HS-27A (cell line): Measurements from ENCODE around the gene COL18A1.
"Not testable (repeated sequence)": the region's sequence is repeated elsewhere in the genome, so short reads cannot be mapped to it uniquely, and the experiment has no call there.

Experiments used
- DNase-seq: peaks from one replicate; pipeline ENCODE4 v3.0.0-alpha.2; 2012; ENCODE audit warnings: low read depth, missing footprints

The COL18A1 gene

DNA sequence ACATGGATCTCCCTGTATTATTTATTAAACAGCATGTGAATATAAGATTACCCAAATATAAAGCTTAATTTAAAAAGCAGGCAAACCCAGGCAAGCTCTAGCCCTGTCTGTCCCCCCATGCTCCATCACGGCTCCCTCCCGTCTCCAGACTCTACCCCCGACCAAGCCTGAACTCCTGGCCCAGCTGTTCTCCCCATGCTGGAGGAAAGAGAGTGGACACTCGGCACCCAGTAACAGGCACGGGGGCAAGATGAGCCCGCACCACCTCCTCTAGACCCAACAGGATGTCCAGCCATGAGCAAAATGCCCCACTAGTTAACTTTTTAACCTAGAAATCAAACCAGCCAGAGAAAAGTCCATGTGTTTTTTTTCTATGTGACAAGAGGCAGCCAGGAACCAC is 118.0 kb downstream of the COL18A1 start:
- DNase-seq: no peak

DNA sequence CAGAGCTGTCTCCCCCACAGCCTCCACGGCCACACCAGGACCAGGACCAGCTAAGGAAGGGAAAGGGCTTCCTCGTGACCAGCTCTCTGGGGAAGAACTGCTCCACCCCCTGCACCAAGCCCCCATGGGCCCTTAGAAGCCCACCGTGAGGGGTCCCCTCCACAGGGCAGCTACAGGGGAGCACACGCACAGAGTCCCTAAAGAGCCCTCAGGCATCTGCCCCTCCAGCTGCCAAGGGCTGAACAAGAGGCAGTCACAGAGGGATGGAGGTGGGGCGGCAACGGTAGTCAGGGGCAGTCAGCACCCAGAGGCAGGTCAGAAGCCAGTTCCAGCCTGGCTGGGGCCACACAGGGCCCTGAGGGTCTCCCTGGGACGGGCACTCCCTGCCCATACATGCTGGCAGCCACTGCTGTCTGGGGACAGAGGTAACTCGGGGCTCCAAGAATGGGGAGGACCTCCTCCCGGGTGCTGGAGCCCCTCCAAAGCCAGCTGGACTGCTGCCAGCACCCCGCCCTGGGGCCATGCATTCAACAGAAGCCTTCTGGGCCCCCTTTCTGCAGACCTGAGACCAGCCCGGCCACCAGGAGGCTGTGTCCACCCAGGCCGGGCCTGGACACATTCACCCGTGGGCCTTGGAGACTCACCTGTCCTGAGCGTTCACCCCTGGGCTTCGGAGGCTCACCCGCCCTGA is 118.6 kb downstream of the COL18A1 start:
- no peak for DNase-seq

DNA sequence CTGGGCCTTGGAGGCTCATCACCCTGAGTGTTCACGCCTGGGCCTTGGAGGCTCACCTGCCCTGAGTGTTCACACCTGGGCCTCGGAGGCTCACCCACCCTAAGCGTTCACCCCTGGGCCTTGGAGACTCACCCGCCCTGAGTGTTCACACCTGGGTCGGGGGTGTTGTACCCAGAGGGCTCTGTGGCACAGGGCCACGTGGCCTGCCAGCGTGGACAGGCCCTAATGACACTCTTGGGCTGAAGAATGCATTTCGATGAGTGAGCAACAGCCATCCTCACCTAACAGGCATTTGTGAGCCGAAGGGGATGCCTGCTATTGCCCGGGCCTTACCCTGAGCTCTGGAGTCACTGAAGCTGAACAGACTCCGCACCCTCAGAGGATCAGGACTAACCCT is 119.8 kb downstream of the COL18A1 start:
- no peak for DNase-seq

DNA sequence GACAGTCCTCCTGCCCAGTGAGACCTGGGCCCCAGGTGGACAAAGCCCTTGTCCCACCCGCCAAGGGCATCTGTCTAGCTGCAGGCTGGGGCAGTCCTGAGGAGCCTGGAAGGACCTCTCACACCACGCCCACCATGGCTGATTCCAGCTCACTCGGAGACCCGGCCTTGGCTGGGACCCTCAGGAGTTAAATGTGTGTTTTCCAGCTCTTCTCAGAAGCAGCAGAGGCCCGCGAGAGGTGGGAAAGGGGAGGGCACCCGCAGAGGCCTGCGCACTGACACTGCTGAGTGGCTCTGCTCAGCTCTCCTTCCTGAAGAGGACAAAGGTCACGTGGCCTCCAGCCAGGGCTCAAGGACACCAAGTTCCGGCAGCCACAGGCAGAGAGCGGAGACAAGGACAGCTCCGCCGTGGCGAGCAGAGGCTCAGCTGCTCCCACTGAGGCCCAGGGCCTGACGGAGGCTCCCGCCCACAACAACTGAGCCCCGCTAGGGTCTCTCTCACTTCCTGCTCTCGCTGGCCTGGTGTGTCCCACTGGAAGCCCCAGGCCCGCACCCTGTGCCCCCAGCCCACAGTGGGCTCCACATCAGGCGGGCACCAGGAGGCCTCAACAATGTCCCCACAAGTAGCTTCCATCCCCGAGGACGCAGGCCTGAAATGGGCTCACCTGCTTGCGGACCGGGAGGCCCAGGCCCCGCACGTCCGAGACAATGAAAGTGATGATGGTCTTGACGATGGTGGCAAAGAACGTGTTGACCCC is 120.4 kb downstream of the COL18A1 start:
- no peak for DNase-seq

DNA sequence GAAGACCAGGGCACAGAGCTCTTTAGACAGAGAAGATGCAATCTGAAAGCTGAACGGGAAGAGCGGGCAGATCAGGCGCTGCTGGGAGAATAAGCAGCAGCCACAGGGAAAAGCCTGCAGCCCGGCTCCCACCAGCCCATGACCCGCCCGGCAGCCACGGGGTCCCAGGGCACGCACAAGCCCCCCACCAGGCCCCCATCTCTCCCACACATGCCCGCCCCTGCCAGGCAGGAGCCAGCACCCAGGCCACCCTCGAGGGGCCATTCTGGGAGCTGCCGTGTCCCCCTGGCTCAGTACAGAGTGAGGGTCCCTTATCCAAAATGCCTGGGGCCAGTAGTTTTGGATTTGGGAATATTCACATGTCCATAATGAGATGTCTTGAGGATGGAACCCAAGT is 120.9 kb downstream of the COL18A1 start:
- no peak for DNase-seq

DNA sequence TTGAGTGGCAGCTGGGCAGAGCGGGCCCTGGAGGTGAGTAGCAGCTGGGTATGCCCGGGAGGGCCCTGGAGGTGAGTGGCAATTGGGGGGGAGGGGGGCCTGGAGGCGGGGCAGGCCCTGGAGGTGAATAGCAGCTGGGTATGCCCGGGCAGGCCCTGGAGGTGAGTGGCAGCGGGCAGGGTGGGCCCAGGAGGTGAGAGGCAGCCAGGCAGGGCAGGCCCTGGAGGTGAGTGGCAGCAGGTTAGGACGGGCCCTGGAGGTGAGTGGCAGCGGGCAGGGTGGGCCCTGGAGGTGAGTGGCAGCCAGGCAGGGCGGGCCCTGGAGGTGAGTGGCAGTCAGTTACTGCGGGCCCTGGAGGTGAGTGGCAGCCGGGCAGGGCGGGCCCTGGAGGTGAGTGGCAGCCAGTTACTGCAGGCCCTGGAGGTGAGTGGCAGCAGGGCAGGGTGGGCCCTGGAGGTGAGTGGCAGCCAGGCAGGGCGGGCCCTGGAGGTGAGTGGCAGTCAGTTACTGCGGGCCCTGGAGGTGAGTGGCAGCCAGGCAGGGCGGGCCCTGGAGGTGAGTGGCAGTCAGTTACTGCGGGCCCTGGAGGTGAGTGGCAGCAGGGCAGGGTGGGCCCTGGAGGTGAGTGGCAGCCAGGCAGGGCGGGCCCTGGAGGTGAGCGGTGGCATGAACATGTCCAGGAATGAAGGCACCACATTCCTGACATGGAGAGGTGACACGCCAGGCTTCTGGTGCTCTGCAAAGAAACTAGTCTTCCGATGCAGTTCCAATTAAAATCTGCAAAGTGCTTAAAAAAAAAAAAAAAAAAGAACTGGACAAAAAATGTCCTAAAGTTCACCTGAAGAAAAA is 122.4 kb downstream of the COL18A1 start:
- DNase-seq: not testable (repeated sequence)

DNA sequence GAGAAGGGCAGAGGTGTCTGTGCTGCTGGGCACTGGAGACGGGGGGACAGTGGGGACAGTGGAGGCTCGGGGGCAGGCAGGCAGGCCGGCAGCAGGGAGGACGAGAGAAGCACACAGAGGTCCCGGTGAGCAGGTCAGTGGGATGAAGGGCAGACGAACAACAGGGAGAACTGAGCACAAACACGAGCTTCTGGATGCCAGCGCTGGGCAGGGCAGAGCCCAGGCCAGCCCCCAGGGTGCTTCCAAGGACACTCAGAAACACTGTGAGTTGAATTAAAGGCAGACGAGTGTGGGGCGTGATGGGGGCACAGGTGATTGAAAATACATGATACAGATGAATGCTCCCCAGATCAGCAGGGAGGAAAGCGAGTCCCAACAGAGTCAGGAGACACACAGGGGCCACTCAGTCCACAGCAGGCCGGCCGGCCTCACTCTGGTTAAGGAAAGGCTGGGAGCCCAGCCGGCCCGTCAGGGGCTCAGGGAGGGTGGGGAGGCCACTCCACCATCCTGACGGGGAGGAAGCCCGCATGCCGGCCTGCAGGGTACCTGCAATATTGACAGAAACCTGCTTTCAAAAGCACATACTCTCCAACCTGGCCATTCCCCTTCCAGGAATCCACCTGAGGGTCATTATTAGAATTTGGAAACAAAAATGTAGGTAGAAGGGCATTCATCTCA is 123.2 kb downstream of the COL18A1 start:
- DNase-seq: no peak

DNA sequence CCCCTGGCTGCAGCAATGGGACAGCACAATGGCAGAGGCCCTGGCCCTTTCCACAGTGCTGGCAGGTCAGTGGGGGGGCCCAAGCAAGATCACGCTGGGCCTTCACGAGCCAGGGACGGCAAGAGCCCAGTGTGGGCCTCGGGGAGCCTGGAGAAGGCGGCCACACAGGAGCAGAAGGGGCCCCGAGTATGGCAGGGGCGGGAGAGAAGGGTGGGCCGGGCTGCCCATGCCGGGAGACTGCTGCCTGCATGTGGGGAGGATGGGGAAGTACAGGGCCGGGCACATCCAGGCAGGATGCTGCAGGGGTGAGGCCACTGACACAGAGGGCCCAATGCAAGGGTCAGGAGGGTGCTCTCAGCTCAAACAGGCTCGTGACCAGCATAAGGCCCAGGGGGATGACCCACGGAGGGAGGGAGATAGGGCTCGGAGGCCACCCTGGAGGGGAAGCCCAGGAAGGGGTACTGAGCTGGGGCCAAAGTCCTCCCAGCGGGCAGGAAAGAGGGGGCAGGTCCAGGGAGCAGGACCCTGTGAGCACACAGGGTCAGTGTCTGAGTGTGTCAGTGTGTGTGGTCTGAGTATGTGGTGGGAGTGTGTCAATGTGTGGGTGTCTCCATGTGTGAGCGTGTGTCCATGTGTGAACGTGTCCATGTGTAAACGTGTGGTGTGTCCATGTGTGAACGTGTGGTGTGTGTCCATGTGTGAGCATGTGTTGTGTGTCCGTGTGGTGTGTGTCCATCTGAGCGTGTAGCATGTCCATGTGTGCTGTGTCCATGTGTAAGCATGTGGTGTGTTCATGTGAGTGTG is 124.2 kb downstream of the COL18A1 start:
- DNase-seq: no peak

DNA sequence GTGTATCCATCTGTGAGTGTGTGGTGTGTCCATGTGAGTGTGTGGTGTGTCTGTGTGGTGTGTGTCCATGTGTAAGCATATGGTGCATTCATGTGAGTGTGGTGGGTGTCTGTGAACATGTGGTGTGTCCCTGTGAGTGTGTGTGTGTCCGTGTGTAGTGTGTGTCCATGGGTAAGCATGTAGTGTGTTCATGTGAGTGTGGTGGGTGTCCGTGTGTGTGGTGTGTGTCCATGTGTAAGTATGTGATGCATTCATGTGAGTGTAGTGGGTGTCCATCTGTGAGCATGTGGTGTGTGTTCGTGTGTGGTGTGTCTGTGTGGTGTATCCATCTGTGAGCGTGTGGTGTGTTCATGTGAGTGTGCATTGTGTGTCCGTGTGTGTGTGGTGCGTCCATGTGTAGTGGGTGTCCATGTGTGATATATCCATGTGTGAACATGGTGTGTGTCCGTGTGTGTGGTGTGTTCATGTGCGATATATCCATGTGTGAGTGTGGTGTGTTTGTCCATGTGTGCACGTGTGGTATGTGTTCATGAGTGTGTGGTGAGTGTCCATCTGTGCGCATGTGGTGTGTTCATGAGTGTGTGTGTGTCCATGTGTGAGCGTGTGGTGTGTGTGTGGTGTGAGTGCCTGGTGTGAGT is 124.9 kb downstream of the COL18A1 start:
- no peak for DNase-seq

DNA sequence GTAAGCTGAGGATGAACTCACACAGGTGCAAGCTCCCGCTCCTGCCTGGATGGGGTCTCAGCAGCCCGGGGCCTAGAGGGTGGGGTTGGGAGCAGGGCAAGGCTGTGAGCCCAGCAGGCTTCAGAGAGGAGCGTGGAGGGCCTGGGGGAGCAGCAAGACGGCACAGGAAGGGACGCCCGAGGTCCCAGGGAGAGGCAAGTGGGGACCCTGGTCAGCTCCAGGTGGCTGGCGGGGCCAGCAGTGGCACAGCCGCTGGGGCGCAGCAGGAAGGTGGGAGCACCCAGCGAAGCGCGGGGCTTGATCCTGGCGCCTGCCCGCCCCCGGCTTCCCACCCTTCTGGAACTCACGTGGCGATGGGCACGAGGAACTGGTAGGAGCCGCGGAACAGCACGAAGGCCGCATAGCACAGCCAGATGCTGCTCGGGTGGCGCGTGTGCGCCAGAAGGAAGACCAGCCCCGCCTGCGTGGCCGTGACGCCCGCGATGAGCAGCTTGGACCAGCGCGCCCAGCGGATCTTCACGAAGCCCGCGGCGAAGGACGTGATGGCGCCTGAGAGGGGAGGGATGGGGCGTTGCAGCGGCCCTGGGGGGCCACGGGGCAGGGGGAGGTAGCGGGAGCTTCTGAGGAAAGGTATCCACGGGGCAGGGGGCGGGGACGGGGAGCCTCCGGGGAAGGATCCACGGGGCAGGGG is 125.6 kb downstream of the COL18A1 start:
- no peak for DNase-seq

DNA sequence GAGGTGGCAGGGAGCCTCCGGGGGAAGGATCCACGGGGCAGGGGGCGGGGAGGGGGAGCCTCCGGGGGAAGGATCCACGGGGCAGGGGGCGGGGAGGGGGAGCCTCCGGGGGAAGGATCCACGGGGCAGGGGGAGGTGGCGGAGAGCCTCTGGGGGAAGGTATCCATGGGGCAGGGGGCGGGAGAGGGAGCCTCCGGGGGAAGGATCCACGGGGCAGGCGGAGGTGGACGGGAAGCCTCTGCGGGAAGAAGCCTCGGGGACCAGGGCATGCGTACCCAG is 126.1 kb downstream of the COL18A1 start:
- DNase-seq: not testable (repeated sequence)

DNA sequence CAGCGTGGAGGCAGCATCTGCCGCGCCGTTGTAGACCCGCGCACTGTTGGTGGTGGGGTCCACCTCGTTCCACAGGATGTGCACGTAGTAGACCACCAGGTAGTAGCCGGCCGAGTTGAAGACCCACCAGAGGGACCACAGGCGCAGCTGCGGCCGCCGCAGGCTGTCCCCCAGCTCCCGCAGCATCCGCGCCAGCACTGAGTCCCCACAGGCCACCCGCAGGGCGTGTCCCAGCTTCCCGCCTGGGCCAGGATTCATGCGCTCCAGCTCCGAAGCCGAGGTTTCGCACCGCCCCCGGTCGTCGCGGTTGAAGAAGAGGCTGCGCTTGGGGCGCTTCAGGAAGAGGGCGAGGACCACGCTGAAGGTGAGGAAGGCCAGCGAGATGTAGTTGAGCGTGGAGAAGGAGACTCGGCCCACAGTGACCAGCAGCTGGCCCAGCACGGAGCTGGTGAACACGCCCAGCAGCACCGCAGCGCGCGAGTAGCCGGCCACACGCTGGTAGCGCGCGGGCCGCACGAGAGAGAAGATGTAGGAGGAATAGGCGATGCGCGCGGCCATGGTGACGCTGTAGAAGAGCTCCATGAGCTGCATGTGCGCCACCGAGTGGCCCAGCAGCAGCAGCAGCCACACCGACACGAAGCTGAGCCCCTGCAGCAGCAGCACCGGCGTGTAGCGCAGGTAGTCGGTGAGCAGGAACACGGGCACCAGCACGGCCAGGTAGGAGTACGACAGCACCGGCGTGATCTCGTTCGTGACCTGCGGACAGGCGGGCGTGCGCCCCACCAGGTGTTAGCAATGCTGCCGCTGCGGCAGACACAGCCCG is 126.6 kb downstream of the COL18A1 start:
- DNase-seq: no peak

DNA sequence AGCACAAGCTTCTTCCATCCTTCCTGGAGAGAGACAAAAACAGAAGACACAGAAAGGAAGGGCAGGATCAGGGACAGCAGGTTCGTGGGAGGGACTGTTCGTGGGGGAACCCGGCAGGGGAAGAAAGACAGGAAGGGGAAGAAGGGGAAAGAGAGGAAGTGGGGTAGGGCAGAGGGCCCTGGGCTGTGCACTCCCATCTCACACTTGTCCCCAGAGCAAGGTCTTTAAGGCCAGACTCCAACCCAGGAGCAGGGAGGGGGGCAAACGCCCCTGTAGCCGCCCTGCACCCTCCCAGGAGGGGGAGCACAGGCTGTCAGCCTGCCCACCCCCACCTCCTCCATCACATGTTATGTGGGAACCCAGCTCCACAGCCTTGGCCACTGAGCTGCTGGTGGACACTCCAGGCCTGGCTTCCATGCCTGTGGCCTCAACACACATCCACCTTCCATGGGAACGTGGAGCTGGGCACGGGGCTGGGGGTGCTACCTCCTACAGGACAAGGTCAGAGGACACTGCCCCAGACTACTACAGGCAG is 127.9 kb downstream of the COL18A1 start:
- DNase-seq: no peak

DNA sequence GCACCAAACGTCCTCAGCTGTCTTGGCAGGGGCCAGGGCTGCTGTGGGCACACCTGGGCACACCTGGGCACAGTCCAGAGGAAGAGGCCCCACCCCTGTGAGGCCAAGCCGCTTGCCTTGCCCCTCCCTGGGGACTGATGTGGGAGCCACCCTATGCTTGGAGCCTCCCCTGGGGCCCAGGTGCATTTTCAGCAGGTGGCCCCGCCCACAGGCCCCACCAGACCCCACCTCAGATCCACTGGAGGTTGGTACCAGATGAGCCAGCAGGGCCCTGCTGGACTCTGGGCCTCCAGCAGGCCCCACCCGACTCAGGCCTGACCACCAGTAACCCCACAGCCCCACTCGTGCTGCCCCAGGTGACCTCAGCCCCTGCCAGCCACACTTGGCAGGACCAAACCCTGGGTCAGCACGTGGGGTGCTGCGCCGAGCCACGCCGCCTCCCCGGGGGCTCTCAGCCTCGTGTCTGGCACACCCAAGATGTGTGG is 128.4 kb downstream of the COL18A1 start:
- no peak for DNase-seq

DNA sequence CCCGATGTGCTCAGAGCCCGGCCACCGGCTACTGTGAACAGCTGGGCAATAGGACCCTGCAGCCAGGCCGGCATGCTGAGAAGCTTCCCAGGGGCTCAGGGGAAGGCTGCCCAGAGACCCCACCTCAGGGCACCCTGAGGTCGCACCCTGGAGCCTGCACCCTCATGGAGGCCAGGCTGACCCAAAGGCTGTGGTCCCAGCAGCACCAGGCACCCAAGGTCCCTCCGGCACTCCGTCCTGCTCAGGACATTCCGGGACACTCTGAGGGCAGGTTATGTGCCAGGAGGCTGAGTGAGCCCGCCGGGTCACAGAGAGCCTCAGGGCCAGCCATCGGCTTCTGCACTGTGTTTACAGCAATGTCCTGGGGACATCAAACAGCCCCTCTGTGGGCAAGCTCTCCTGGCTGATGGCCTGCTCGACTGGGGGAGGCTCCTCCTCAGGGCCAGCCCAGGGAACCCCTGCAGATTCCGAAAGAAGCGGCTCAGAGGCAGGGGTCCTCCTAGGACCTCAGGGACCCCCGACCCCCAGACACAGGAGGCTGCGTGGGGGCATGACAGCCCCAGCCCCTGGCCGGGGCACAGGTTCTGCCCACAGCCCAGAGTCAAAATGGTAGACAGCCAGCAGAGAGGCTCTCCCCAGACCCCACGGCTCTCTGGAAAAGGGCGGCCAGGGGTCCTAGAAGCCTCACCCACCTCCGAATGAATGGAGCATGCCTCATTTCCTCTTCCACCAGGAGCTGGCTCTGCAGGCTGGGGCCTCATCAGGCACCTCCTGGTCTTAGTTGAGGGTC is 129.1 kb downstream of the COL18A1 start:
- no peak for DNase-seq

DNA sequence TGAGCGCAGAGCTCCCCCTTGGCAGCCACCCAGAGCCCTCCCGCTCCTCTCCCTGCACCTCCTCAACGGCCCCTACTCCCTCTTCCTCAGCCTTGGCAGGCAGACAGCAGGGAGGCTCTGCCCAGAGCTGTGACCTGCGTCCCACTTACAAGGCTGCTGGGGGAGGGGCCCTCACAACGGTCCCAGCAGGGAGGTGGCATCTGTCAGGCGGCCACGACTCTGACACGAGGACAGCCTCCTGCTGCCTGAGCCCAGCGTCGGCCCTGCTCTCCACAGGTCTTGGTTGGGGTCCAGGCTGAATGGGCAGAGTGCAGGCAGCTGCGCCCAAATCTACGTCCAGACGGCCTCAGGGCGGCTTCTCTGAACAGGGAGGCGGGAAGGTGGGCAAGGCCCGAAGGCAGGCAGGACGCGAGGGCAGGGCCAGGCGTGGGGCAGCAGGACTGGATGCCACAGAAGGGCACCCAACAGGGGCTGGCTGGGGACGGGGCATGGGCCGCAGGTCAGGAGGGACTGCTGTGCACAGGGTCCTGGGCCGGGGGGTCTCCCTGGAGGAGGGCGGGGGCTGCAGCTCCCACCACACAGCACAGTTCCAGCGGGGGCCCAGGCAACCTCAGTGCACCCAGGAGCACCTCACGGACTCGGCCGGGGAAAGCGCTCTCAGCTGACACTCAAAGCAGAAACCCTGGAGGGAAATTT is 129.8 kb downstream of the COL18A1 start:
- DNase-seq: no peak

DNA sequence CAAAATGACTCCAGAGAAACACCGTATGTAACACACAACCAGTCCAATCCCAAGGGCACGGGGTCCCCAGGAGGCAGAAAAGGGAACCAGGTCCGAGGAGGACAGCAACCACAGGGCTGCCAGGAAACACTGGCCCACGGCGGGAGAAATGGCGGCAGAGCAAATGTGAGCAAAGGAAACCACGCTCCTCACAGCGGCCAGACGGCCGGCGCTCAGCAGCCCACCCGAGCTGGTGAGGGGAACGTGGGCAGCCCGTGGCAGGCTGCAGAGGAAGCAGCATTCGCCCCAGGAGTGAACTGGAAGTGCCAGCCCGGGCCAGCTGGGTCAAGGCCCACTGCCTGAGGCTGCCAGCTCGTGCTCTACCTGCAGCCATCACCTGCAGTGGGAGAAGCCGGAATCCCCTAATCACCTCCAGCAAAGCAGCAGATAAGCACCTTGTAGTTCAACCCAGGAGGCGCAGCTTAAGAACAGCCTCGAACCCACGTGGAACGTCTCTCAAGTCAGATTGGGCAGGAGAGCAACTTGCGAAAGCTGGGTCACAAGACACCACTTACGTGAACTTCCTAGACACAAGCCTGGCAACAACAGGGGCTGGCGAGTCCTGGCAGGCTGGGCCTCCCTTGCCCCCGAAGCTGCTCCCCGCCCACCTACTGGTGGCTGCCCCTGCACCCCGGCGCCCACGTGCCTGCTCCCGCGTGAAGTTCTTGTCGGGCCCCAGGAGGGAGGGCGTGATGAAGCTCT is 130.5 kb downstream of the COL18A1 start:
- DNase-seq: no peak
